Measurements from ENCODE around the gene MTHFD1.

DNA sequence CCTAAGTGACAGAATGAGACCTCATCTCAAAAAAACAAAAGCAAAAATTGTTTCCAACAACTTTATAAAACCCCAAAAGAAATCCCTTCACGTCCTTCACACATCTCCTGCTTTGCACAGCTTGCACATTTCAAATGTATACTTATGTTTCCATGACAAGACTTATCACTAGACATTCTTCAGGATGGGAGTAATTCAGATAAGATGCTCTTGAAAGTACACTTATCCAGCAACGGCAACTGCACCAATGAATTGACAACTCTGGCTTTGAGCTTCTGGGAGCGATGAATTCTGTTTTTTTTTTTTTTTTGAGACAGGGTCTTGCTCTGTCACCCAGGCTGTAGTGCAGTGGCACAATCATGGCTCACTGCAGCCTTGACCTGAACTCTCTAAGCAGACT, 46.4 kb downstream of the MTHFD1 start:
- no peak for TF ChIP-seq CTCF (IDR thresholded peaks at IDR 0.05)
- TF ChIP-seq USF2 (CRISPR knock-in tag; IDR thresholded peaks at IDR 0.05) = no peak
- TF ChIP-seq, protein P1, sequence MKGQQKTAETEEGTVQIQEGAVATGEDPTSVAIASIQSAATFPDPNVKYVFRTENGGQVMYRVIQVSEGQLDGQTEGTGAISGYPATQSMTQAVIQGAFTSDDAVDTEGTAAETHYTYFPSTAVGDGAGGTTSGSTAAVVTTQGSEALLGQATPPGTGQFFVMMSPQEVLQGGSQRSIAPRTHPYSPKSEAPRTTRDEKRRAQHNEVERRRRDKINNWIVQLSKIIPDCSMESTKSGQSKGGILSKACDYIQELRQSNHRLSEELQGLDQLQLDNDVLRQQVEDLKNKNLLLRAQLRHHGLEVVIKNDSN (CRISPR knock-in tag; IDR thresholded peaks at IDR 0.05) = no peak
- TF ChIP-seq PRDM15 (CRISPR knock-in tag; IDR thresholded peaks at IDR 0.05) = no peak
- no peak for TF ChIP-seq ZNF121 (CRISPR knock-in tag; IDR thresholded peaks at IDR 0.05)
- no peak for TF ChIP-seq CREB1 (CRISPR knock-in tag; IDR thresholded peaks at IDR 0.05)
- TF ChIP-seq, protein P2, sequence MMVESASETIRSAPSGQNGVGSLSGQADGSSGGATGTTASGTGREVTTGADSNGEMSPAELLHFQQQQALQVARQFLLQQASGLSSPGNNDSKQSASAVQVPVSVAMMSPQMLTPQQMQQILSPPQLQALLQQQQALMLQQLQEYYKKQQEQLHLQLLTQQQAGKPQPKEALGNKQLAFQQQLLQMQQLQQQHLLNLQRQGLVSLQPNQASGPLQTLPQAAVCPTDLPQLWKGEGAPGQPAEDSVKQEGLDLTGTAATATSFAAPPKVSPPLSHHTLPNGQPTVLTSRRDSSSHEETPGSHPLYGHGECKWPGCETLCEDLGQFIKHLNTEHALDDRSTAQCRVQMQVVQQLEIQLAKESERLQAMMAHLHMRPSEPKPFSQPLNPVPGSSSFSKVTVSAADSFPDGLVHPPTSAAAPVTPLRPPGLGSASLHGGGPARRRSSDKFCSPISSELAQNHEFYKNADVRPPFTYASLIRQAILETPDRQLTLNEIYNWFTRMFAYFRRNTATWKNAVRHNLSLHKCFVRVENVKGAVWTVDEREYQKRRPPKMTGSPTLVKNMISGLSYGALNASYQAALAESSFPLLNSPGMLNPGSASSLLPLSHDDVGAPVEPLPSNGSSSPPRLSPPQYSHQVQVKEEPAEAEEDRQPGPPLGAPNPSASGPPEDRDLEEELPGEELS (CRISPR knock-in tag; IDR thresholded peaks at IDR 0.05) = no peak
- TF ChIP-seq ZNF281 (CRISPR knock-in tag; IDR thresholded peaks at IDR 0.05) = no peak
- TF ChIP-seq, protein P3, sequence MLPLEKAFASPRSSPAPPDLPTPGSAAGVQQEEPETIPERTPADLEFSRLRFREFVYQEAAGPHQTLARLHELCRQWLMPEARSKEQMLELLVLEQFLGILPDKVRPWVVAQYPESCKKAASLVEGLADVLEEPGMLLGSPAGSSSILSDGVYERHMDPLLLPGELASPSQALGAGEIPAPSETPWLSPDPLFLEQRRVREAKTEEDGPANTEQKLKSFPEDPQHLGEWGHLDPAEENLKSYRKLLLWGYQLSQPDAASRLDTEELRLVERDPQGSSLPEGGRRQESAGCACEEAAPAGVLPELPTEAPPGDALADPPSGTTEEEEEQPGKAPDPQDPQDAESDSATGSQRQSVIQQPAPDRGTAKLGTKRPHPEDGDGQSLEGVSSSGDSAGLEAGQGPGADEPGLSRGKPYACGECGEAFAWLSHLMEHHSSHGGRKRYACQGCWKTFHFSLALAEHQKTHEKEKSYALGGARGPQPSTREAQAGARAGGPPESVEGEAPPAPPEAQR (CRISPR knock-in tag; IDR thresholded peaks at IDR 0.05) = no peak
- no peak for TF ChIP-seq NR2C2 (CRISPR knock-in tag; IDR thresholded peaks at IDR 0.05)
